SK-N-SH (cell line): ENCODE measurements around the gene KRT28.

Experiments
- CHD2 ChIP-seq: fragments of 150-350 bp; IDR thresholded peaks from 2 replicates; pipeline ENCODE4 v1.6.1; 2018; ENCODE audit warnings: low read length; ENCODE audit not compliant: partially characterized antibody
- ELF1 ChIP-seq: IDR thresholded peaks from 2 replicates; pipeline ENCODE4 v1.4.0; 2012
- EP300 ChIP-seq, 2 experiments: IDR thresholded peaks; 2 replicates each; pipeline versions ENCODE4 v1.4.0 to v1.6.1; 2012; ENCODE audit warnings: borderline replicate concordance in 1 of 2, low read depth in 1 of 2, low read length in 1 of 2
- JUND ChIP-seq: IDR thresholded peaks from 2 replicates; pipeline ENCODE4 v1.4.0; 2012
- MXI1 ChIP-seq: IDR thresholded peaks from 2 replicates; pipeline ENCODE4 v1.6.1; 2012; ENCODE audit warnings: mild to moderate bottlenecking, low read depth, low read length, improper control_type of control experiment
- NFIC ChIP-seq: IDR thresholded peaks from 2 replicates; pipeline ENCODE4 v1.4.0; 2012; ENCODE audit warnings: borderline replicate concordance
- POLR2AphosphoS5 ChIP-seq: IDR thresholded peaks from 2 replicates; pipeline ENCODE4 v1.6.1; 2012; ENCODE audit warnings: low read depth, low read length
- RCOR1 ChIP-seq: fragments of 150-350 bp; IDR thresholded peaks from 2 replicates; pipeline ENCODE4 v1.6.1; 2017; ENCODE audit warnings: antibody characterized with exemption, low read length
- RFX5 ChIP-seq: IDR thresholded peaks from 2 replicates; pipeline ENCODE4 v1.6.1; 2012; ENCODE audit warnings: mild to moderate bottlenecking, improper control_type of control experiment, low read length
- TAF1 ChIP-seq: IDR thresholded peaks from 2 replicates; pipeline ENCODE4 v1.6.1; 2012; ENCODE audit warnings: low read depth, mild to moderate bottlenecking, low read length, moderate library complexity, borderline replicate concordance
- TF ChIP-seq, protein P1 (sequence below): fragments of 200-600 bp; sonication (generic); IDR thresholded peaks from 2 replicates; pipeline ENCODE4 v1.6.1; 2017; ENCODE audit warnings: antibody characterized with exemption, mild to moderate bottlenecking, moderate library complexity
- TF ChIP-seq, protein P2 (sequence below): IDR thresholded peaks from 2 replicates; pipeline ENCODE4 v1.4.0; 2012; ENCODE audit warnings: low read depth, borderline replicate concordance
- TF ChIP-seq, protein P3 (sequence below): fragments of 150-350 bp; IDR thresholded peaks from 2 replicates; pipeline ENCODE4 v1.6.1; 2016; ENCODE audit warnings: mild to moderate bottlenecking, low read depth, low read length

DNA sequence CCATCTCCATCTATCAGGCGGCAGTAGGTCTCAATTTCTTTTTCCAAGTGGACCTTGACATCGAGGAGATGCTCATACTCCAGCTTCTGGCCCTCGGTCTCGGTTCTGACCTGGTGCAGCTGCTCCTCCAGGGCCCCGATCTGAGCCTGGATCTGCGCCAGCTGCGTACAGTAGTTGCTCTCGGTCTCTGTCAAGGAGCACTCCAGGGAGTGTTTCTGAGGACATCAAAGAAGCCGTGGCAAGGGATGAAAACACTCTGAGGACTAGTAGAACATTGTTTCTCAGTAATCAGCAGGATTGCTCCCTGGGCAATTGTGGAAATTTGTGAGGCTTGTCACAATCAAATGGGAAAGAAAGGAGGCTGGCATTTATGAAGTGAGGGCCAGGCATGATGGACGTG lies 5.9 kb downstream of the KRT28 start:
- TF ChIP-seq, protein P1, sequence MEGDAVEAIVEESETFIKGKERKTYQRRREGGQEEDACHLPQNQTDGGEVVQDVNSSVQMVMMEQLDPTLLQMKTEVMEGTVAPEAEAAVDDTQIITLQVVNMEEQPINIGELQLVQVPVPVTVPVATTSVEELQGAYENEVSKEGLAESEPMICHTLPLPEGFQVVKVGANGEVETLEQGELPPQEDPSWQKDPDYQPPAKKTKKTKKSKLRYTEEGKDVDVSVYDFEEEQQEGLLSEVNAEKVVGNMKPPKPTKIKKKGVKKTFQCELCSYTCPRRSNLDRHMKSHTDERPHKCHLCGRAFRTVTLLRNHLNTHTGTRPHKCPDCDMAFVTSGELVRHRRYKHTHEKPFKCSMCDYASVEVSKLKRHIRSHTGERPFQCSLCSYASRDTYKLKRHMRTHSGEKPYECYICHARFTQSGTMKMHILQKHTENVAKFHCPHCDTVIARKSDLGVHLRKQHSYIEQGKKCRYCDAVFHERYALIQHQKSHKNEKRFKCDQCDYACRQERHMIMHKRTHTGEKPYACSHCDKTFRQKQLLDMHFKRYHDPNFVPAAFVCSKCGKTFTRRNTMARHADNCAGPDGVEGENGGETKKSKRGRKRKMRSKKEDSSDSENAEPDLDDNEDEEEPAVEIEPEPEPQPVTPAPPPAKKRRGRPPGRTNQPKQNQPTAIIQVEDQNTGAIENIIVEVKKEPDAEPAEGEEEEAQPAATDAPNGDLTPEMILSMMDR: no peak
- TF ChIP-seq CHD2 (no peak), ELF1 (no peak), RCOR1 (no peak), RFX5 (no peak), POLR2AphosphoS5 (no peak), JUND (no peak), MXI1 (no peak), TAF1 (no peak), NFIC (no peak), EP300 (IDR thresholded peaks at IDR 0.05; ENCODE audit: borderline replicate concordance in 1 of 2, low read depth in 1 of 2, low read length in 1 of 2) (no peak)
- TF ChIP-seq, protein P2, sequence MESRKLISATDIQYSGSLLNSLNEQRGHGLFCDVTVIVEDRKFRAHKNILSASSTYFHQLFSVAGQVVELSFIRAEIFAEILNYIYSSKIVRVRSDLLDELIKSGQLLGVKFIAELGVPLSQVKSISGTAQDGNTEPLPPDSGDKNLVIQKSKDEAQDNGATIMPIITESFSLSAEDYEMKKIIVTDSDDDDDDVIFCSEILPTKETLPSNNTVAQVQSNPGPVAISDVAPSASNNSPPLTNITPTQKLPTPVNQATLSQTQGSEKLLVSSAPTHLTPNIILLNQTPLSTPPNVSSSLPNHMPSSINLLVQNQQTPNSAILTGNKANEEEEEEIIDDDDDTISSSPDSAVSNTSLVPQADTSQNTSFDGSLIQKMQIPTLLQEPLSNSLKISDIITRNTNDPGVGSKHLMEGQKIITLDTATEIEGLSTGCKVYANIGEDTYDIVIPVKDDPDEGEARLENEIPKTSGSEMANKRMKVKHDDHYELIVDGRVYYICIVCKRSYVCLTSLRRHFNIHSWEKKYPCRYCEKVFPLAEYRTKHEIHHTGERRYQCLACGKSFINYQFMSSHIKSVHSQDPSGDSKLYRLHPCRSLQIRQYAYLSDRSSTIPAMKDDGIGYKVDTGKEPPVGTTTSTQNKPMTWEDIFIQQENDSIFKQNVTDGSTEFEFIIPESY: no peak
- TF ChIP-seq, protein P3, sequence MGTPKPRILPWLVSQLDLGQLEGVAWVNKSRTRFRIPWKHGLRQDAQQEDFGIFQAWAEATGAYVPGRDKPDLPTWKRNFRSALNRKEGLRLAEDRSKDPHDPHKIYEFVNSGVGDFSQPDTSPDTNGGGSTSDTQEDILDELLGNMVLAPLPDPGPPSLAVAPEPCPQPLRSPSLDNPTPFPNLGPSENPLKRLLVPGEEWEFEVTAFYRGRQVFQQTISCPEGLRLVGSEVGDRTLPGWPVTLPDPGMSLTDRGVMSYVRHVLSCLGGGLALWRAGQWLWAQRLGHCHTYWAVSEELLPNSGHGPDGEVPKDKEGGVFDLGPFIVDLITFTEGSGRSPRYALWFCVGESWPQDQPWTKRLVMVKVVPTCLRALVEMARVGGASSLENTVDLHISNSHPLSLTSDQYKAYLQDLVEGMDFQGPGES: no peak
